ENCODE measurements around the gene RBPJL.

The RBPJL gene

DNA sequence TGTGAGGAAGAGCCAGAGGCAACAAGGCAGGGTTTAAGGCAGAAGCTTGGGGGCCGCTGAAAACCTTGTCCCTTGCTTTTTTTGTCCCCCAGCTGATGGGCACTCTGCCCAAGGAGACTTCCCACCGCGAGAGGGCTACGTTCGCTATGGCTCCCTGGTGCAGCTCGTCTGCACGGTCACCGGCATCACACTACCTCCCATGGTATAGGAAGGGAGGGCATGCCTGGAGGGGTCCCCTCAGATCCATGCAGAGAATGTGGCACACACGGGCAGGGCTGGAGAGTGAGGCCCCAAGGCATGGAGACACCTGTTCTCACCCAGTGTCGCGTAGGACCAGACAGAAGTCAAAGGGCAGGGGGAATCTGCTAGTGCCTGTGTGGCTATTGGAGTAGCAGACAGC lies 7.3 kb downstream of the RBPJL start:
- no peak overlapping the region for H3K4me3 ChIP-seq (ENCODE audit: low read depth in 1 of 5, low read length in 5 of 5)
- H3K27ac ChIP-seq (ENCODE audit: low read depth, low read length), result no peak overlapping the region
- peaks cover 0 to 5% (median 0%) of the 10 kb centered on the region in 5 donors for H3K4me1 ChIP-seq (ENCODE audit: control insufficient read depth in 5 of 5, insufficient read depth in 5 of 5, low read length in 5 of 5)
- no peaks in the 10 kb centered on the region for H3K9me3 ChIP-seq (ENCODE audit: control insufficient read depth in 5 of 5, low read length in 5 of 5)
- H3K9ac ChIP-seq (ENCODE audit: low read length in 5 of 5), result no peak overlapping the region
- H3K36me3 ChIP-seq (ENCODE audit: control insufficient read depth in 5 of 5, insufficient read depth in 5 of 5, low read length in 5 of 5), result no peaks in the 10 kb centered on the region
- H3K27me3 ChIP-seq (ENCODE audit: control insufficient read depth in 5 of 5, insufficient read depth in 4 of 5, low read length in 5 of 5), result peaks cover 39 to 53% (median 43%) of the 10 kb centered on the region in 5 donors

DNA sequence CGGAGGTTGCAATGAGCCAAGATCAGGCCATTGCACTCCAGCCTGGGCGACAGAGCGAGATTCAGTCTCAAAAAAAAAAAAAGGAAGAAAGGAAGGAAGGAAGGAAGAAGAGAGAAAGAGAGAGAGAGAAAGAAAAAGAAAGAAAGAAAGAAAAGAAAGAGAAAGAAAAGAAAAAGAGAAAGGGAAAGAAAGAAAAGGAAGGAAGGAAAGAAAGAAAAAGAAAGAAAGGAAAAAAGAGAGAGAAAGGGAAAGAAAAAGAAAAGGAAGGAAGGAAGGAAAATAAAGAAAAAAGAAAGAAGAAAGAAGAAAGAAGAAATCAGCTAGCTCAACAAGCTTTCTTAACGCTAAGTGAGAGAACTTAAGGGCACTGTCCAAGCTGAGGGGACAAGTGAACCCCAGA lies 9.0 kb downstream of the RBPJL start:
- H3K4me3 ChIP-seq (ENCODE audit: low read depth in 1 of 5, low read length in 5 of 5), result no peak overlapping the region
- no peaks in the 10 kb centered on the region for H3K36me3 ChIP-seq (ENCODE audit: control insufficient read depth in 5 of 5, insufficient read depth in 5 of 5, low read length in 5 of 5)
- H3K9me3 ChIP-seq (ENCODE audit: control insufficient read depth in 5 of 5, low read length in 5 of 5), result no peaks in the 10 kb centered on the region
- H3K4me1 ChIP-seq (ENCODE audit: control insufficient read depth in 5 of 5, insufficient read depth in 5 of 5, low read length in 5 of 5), result peaks cover 0 to 5% (median 0%) of the 10 kb centered on the region in 5 donors
- peaks cover 39 to 49% (median 40%) of the 10 kb centered on the region in 5 donors for H3K27me3 ChIP-seq (ENCODE audit: control insufficient read depth in 5 of 5, insufficient read depth in 4 of 5, low read length in 5 of 5)
- no peak overlapping the region for H3K9ac ChIP-seq (ENCODE audit: low read length in 5 of 5)
- no peak overlapping the region for H3K27ac ChIP-seq (ENCODE audit: low read depth, low read length)

DNA sequence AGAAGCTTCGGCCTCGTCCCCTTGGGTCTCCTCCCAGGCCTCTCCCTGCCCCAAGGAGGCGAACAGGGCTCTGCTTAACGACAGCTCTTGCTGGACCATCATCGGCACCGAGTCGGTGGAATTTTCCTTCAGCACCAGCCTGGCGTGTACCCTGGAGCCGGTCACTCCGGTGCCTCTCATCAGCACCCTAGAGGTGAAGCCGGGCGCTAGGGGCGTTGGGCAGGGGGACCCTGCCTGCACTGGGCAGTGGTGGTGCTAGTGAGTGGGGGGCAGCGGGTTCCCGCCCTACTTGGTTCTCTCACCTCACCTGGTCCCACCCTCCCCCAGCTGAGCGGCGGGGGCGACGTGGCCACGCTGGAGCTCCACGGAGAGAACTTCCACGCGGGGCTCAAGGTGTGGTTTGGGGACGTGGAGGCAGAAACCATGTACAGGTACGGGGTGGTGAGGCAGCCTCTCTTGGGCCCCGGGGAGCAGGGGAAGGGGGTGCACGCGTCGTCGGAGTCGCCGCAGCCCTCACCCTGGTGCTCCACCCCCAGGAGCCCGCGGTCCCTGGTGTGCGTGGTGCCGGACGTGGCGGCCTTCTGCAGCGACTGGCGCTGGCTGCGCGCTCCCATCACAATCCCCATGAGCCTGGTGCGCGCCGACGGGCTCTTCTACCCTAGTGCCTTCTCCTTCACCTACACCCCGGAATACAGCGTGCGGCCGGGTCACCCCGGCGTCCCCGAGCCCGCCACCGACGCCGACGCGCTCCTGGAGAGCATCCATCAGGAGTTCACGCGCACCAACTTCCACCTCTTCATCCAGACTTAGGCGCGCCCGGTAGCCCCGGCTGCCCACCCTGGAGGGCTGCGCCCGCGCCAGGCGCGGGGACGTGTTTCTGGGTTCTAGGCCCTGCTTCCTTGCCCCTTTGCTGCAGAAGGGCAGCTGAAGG lies 9.8 kb downstream of the RBPJL start:
- no peak overlapping the region for H3K4me3 ChIP-seq (ENCODE audit: low read depth in 1 of 5, low read length in 5 of 5)
- H3K27ac ChIP-seq (ENCODE audit: low read depth, low read length), result no peak overlapping the region
- H3K36me3 ChIP-seq (ENCODE audit: control insufficient read depth in 5 of 5, insufficient read depth in 5 of 5, low read length in 5 of 5), result no peaks in the 10 kb centered on the region
- H3K27me3 ChIP-seq (ENCODE audit: control insufficient read depth in 5 of 5, insufficient read depth in 4 of 5, low read length in 5 of 5), result peaks cover 35 to 44% (median 40%) of the 10 kb centered on the region in 5 donors
- H3K9ac ChIP-seq (ENCODE audit: low read length in 5 of 5), result no peak overlapping the region
- peaks cover 0 to 4% (median 0%) of the 10 kb centered on the region in 5 donors for H3K4me1 ChIP-seq (ENCODE audit: control insufficient read depth in 5 of 5, insufficient read depth in 5 of 5, low read length in 5 of 5)
- H3K9me3 ChIP-seq (ENCODE audit: control insufficient read depth in 5 of 5, low read length in 5 of 5), result no peaks in the 10 kb centered on the region

DNA sequence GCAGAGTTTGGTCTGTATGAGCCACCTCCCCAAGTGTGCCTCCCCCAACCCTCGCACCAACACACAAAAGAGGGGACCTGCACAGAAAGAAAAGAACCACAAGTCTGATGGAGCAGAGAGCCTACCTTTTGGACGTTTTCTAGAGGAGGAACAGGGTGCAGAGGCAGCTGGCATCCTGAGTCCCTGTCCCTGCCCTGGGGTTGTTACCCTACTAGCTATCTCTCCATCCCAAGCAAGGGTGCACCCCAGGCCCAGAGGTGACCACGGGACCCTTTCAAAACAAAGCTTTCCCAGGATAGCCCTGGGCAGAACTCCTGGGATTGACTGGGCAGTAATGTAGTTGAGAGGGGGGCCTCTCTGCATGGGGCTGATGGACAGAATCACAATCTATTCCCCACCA lies 11.2 kb downstream of the RBPJL start:
- Histone ChIP-seq H3K27me3 (ENCODE audit: control insufficient read depth in 5 of 5, insufficient read depth in 4 of 5, low read length in 5 of 5) (peaks cover 27 to 35% (median 30%) of the 10 kb centered on the region in 5 donors), H3K27ac (ENCODE audit: low read depth, low read length) (no peak overlapping the region), H3K4me1 (ENCODE audit: control insufficient read depth in 5 of 5, insufficient read depth in 5 of 5, low read length in 5 of 5) (no peaks in the 10 kb centered on the region), H3K9ac (ENCODE audit: low read length in 5 of 5) (no peak overlapping the region), H3K9me3 (ENCODE audit: control insufficient read depth in 5 of 5, low read length in 5 of 5) (no peaks in the 10 kb centered on the region), H3K36me3 (ENCODE audit: control insufficient read depth in 5 of 5, insufficient read depth in 5 of 5, low read length in 5 of 5) (no peaks in the 10 kb centered on the region), H3K4me3 (ENCODE audit: low read depth in 1 of 5, low read length in 5 of 5) (no peak overlapping the region)

DNA sequence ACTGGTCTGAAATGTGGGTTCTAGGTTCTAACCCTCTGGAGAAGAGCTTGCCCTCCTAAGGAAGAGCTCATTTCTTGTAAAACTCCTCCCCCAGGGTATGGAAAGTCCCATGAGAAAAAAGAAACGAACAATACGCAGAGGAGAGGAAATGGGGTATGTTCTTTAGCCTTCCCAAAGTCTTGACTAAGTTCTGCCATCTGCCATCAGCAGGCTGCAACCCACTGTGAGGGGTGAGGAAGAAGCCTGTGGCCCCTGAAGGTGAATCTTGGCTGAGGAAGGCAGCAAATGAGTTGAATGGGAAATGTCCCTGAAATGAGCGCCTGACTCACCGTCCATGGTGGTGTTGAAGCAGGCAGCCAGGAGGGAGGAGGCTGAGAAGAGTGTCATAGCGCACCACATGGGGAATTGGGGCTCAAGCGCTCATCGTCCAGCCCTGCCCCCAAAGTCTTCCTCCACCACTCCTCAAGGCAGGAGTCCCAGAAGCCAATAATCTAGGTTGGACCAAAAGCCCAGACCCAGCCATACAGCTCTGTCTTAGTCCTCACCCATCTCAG lies 11.8 kb downstream of the RBPJL start:
- no peak overlapping the region for H3K9ac ChIP-seq (ENCODE audit: low read length in 5 of 5)
- no peaks in the 10 kb centered on the region for H3K4me1 ChIP-seq (ENCODE audit: control insufficient read depth in 5 of 5, insufficient read depth in 5 of 5, low read length in 5 of 5)
- no peak overlapping the region for H3K4me3 ChIP-seq (ENCODE audit: low read depth in 1 of 5, low read length in 5 of 5)
- H3K36me3 ChIP-seq (ENCODE audit: control insufficient read depth in 5 of 5, insufficient read depth in 5 of 5, low read length in 5 of 5), result no peaks in the 10 kb centered on the region
- H3K27me3 ChIP-seq (ENCODE audit: control insufficient read depth in 5 of 5, insufficient read depth in 4 of 5, low read length in 5 of 5), result peaks cover 23 to 30% (median 24%) of the 10 kb centered on the region in 5 donors
- H3K27ac ChIP-seq (ENCODE audit: low read depth, low read length), result no peak overlapping the region
- H3K9me3 ChIP-seq (ENCODE audit: control insufficient read depth in 5 of 5, low read length in 5 of 5), result no peaks in the 10 kb centered on the region

DNA sequence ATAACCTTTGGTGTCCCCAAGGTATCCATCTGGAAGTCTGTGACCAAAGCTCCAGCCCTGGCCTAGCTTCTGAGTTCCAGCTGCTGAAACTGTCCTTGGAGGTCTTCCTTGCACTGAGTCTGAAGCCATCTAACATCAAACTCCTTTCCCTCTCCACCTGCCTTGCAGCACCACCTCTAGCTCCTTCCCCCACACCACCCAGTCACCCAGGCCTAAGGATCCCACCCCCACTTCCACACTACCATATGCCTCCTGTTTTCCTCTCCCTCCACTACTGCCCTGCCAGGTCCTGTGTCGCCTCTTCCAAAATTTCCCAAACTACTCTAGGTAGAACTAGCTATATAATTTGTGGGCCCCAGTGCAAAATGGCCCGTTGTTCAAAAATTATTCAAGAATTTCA lies 12.3 kb downstream of the RBPJL start:
- H3K27me3 ChIP-seq (ENCODE audit: control insufficient read depth in 5 of 5, insufficient read depth in 4 of 5, low read length in 5 of 5), result peaks cover 19 to 25% (median 22%) of the 10 kb centered on the region in 5 donors
- H3K4me1 ChIP-seq (ENCODE audit: control insufficient read depth in 5 of 5, insufficient read depth in 5 of 5, low read length in 5 of 5), result no peaks in the 10 kb centered on the region
- no peak overlapping the region for H3K4me3 ChIP-seq (ENCODE audit: low read depth in 1 of 5, low read length in 5 of 5)
- no peak overlapping the region for H3K27ac ChIP-seq (ENCODE audit: low read depth, low read length)
- H3K36me3 ChIP-seq (ENCODE audit: control insufficient read depth in 5 of 5, insufficient read depth in 5 of 5, low read length in 5 of 5), result no peaks in the 10 kb centered on the region
- H3K9ac ChIP-seq (ENCODE audit: low read length in 5 of 5), result no peak overlapping the region
- H3K9me3 ChIP-seq (ENCODE audit: control insufficient read depth in 5 of 5, low read length in 5 of 5), result no peaks in the 10 kb centered on the region

- Histone ChIP-seq H3K36me3 (ENCODE audit: control insufficient read depth in 5 of 5, insufficient read depth in 5 of 5, low read length in 5 of 5) (peaks cover 0 to 11% (median 7%) of the 10 kb centered on the region in 5 donors), H3K27me3 (ENCODE audit: control insufficient read depth in 5 of 5, insufficient read depth in 4 of 5, low read length in 5 of 5) (peaks cover 12 to 19% (median 15%) of the 10 kb centered on the region in 5 donors)
These were observed 14.4 kb downstream of the RBPJL start for GRCh38 chr20:45320948-45321595.

GRCh38 chr20:45322952-45323383 lies 16.3 kb downstream of the RBPJL start:
- Histone ChIP-seq H3K36me3 (ENCODE audit: control insufficient read depth in 5 of 5, insufficient read depth in 5 of 5, low read length in 5 of 5) (peaks cover 0 to 27% (median 19%) of the 10 kb centered on the region in 5 donors), H3K9ac (ENCODE audit: low read length in 5 of 5) (no peak overlapping the region), H3K4me1 (ENCODE audit: control insufficient read depth in 5 of 5, insufficient read depth in 5 of 5, low read length in 5 of 5) (no peaks in the 10 kb centered on the region), H3K4me3 (ENCODE audit: low read depth in 1 of 5, low read length in 5 of 5) (no peak overlapping the region), H3K27ac (ENCODE audit: low read depth, low read length) (no peak overlapping the region), H3K27me3 (ENCODE audit: control insufficient read depth in 5 of 5, insufficient read depth in 4 of 5, low read length in 5 of 5) (peaks cover 0 to 3% (median 0%) of the 10 kb centered on the region in 5 donors), H3K9me3 (ENCODE audit: control insufficient read depth in 5 of 5, low read length in 5 of 5) (no peaks in the 10 kb centered on the region)

More at GRCh38 chr20:45320948-45321595, 14.4 kb downstream of the RBPJL start:
- no peak overlapping the region for H3K27ac ChIP-seq (ENCODE audit: low read depth, low read length)
- H3K4me1 ChIP-seq (ENCODE audit: control insufficient read depth in 5 of 5, insufficient read depth in 5 of 5, low read length in 5 of 5), result no peaks in the 10 kb centered on the region
- no peak overlapping the region for H3K9ac ChIP-seq (ENCODE audit: low read length in 5 of 5)
- H3K9me3 ChIP-seq (ENCODE audit: control insufficient read depth in 5 of 5, low read length in 5 of 5), result no peaks in the 10 kb centered on the region
- no peak overlapping the region for H3K4me3 ChIP-seq (ENCODE audit: low read depth in 1 of 5, low read length in 5 of 5)

DNA sequence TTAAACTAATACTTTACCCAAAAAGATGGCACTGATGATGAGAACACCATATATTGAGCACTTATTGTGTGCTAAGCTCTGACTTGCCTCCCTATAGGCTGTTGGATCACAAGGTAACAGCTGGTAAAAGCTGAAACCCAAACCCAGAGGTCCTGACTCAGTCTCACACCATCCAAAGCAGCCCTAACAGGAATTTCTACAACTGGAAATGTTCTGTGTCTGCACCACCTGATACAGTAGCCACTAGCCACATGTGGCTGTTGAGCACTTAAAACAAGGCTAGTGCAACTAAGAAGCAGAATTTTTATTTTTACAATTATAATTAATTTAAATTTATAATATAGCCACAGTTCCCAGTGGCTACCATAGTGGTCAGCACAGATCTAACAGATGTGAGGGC lies 17.1 kb downstream of the RBPJL start:
- Histone ChIP-seq H3K27ac (ENCODE audit: low read depth, low read length) (no peak overlapping the region), H3K9me3 (ENCODE audit: control insufficient read depth in 5 of 5, low read length in 5 of 5) (no peaks in the 10 kb centered on the region), H3K4me3 (ENCODE audit: low read depth in 1 of 5, low read length in 5 of 5) (no peak overlapping the region), H3K27me3 (ENCODE audit: control insufficient read depth in 5 of 5, insufficient read depth in 4 of 5, low read length in 5 of 5) (no peaks in the 10 kb centered on the region), H3K9ac (ENCODE audit: low read length in 5 of 5) (no peak overlapping the region), H3K4me1 (ENCODE audit: control insufficient read depth in 5 of 5, insufficient read depth in 5 of 5, low read length in 5 of 5) (no peaks in the 10 kb centered on the region), H3K36me3 (ENCODE audit: control insufficient read depth in 5 of 5, insufficient read depth in 5 of 5, low read length in 5 of 5) (peaks cover 0 to 34% (median 26%) of the 10 kb centered on the region in 5 donors)

DNA sequence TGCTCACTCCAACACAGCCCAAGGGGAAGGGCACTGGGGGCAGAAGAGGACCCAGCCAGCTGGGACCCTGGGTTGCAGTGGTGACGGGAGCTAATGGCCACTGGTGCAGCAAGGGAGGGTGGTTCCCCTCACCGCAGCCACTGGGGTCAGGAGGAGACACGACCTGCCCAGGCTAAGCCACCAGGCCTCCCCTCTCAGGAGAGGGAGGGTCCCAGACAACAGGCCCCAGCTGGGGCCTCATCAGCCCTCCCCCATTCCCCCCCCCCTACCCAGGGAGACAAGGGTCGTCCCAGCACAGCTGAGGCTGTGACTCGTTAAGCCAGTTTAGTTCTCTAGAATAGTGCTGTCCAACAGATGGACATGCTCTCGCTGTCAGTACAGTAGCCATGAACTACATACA lies 18.7 kb downstream of the RBPJL start:
- no peaks in the 10 kb centered on the region for H3K27me3 ChIP-seq (ENCODE audit: control insufficient read depth in 5 of 5, insufficient read depth in 4 of 5, low read length in 5 of 5)
- H3K4me3 ChIP-seq (ENCODE audit: low read depth in 1 of 5, low read length in 5 of 5), result no peak overlapping the region
- peaks cover 5 to 51% (median 42%) of the 10 kb centered on the region in 5 donors for H3K36me3 ChIP-seq (ENCODE audit: control insufficient read depth in 5 of 5, insufficient read depth in 5 of 5, low read length in 5 of 5)
- H3K4me1 ChIP-seq (ENCODE audit: control insufficient read depth in 5 of 5, insufficient read depth in 5 of 5, low read length in 5 of 5), result no peaks in the 10 kb centered on the region
- no peaks in the 10 kb centered on the region for H3K9me3 ChIP-seq (ENCODE audit: control insufficient read depth in 5 of 5, low read length in 5 of 5)
- H3K27ac ChIP-seq (ENCODE audit: low read depth, low read length), result no peak overlapping the region
- no peak overlapping the region for H3K9ac ChIP-seq (ENCODE audit: low read length in 5 of 5)
